Measurements from ENCODE around the gene GALNT17.

DNA sequence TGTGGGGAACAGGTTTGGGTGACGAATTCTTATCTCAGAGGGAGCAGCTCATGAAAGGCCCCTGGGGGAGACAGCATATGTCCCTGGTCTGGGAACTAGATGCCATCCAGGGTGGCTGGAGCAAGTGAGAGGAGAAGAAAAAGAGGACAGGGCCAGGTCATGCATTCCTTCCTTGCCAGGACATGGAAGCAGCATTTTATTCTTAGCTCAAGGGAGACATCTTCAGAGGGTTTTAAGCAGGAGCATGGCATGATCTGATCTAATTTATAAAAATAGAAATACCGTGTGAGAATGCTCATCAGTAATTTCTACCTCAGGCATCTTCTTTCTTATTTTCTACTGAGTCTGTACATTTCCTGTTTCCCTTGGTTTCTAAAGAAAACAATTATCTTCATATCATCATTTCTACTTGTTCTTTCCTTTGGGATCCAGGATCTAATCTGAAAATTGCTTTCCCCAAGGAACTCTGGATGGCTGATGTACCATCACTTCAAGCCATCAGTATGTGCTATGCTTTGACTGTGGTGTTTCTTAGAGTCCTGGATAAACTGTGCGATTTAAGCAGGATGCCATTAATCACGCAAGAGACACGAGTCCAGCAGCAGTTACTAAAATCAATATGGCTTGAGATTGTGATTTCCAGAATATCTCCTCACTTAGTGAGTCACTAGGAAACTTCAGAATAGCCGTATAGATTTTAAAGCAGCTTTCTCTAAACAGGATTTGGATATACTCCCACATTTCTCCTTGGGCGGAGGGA, 386.2 kb downstream of the GALNT17 start:
- TF ChIP-seq EZH2 (IDR thresholded peaks at IDR 0.05) (no peak), POLR2AphosphoS5 (IDR thresholded peaks at IDR 0.05; ENCODE audit: borderline replicate concordance, low read depth, low read length) (no peak), FOXP2 (optimal IDR thresholded peaks at IDR 0.05; ENCODE audit: control extremely low read depth, extremely low read length, insufficient read depth) (no peak)
